SU-DHL-6 (cell line): Measurements from ENCODE around the gene MNS1.

Source experiments
- EZH2phosphoT487 ChIP-seq: fragments of 200-600 bp; sonication (generic), shearing (Covaris generic); conservative IDR thresholded peaks from 2 replicates; pipeline ENCODE4 v1.6.1; 2018; ENCODE audit warnings: mild to moderate bottlenecking, antibody characterized with exemption, low read length, moderate library complexity, mixed read lengths
- TF ChIP-seq, protein P1 (sequence below): fragments of 200-600 bp; sonication (generic); IDR thresholded peaks from one replicate; pipeline ENCODE4 v1.5.1; 2017; ENCODE audit warnings: antibody characterized with exemption, mild to moderate bottlenecking, low read length, moderate library complexity; ENCODE audit not compliant: insufficient read depth, poor library complexity, severe bottlenecking

DNA sequence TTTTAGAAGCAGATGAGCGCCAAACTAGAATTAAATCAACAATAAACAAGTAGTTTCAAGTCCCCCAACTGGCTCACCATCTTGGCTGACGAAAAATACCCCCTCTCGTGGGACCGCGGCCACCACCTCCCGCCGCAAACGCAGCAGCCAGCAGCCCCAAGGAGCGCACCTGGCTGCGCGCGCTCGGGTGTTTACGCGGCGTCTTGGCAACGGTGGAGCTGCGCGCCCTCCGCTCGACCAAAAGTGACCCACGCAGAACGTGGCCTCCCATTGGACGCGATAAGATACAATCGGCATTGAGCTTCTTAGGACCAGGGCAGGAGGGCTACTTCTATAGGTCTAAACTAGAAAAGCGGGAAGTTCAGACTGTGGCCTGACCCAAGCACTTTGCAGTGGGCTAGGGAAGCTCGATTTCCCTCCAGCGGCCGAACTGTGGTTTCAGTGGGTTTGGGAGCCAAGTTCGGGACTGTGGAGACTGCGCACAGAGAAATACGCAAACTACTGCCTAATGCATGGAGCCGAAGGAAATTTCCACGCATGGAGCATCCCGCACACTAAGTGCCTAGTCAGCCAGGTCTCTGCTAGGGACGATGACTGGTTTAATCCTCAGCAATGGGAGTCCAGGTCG lies at the start of gene MNS1:
- TF ChIP-seq, protein P1, sequence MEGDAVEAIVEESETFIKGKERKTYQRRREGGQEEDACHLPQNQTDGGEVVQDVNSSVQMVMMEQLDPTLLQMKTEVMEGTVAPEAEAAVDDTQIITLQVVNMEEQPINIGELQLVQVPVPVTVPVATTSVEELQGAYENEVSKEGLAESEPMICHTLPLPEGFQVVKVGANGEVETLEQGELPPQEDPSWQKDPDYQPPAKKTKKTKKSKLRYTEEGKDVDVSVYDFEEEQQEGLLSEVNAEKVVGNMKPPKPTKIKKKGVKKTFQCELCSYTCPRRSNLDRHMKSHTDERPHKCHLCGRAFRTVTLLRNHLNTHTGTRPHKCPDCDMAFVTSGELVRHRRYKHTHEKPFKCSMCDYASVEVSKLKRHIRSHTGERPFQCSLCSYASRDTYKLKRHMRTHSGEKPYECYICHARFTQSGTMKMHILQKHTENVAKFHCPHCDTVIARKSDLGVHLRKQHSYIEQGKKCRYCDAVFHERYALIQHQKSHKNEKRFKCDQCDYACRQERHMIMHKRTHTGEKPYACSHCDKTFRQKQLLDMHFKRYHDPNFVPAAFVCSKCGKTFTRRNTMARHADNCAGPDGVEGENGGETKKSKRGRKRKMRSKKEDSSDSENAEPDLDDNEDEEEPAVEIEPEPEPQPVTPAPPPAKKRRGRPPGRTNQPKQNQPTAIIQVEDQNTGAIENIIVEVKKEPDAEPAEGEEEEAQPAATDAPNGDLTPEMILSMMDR: no peak
- TF ChIP-seq EZH2phosphoT487: no peak
